ENCODE results near the gene KIF5B. TPM values are rescaled to one million over a fixed set of nuclear protein-coding genes. Genes with fewer than 3 reads are reported as not detected.
"Not testable (repeated sequence)": the region's sequence is repeated elsewhere in the genome, so short reads cannot be mapped to it uniquely, and the experiment has no call there.

KIF5B gene
- 72.5 and 83.2 TPM in 2 replicates for total RNA-seq (2014; rRNA removed; shearing (Covaris generic))
- 47.5 and 62.2 TPM in 2 replicates for polyA plus RNA-seq (2015; cell fraction: cytosol; rRNA removed)
- 26.0 and 29.0 TPM in 2 replicates for polyA plus RNA-seq (2015; cell fraction: nucleus; rRNA removed)

- in situ Hi-C loops (cut with HindIII; ENCODE audit: low pct_unique_long_range_greater_than_20kb, low sequenced_read_pairs): no loop called here
- DNase-seq (ENCODE audit: low read depth, low spot score): peak; percentile 79
Measured at GRCh38 chr10:32056136-32057035, at the start of gene KIF5B. Gene KIF5B, minus strand, starts transcription at chr10:32056425. Its CDS starts 452 bp downstream, at chr10:32055973.

- no peak for DNase-seq (ENCODE audit: low read depth, low spot score)
- in situ Hi-C loops (cut with HindIII; ENCODE audit: low pct_unique_long_range_greater_than_20kb, low sequenced_read_pairs): no loop called here
Measured at GRCh38 chr10:32105782-32106382, 49.7 kb upstream of the KIF5B start.

GRCh38 chr10:32104622-32105509, 48.6 kb upstream of the KIF5B start:
- DNase-seq (ENCODE audit: low read depth, low spot score): peak; percentile 41
- in situ Hi-C loops (cut with HindIII; ENCODE audit: low pct_unique_long_range_greater_than_20kb, low sequenced_read_pairs): no loop called here

- no peak for DNase-seq (ENCODE audit: low read depth, low spot score)
- in situ Hi-C loops (cut with HindIII; ENCODE audit: low pct_unique_long_range_greater_than_20kb, low sequenced_read_pairs): no loop called here
Measured at GRCh38 chr10:32104181-32104580, 48.0 kb upstream of the KIF5B start.

- DNase-seq (ENCODE audit: low read depth, low spot score): no peak
- in situ Hi-C loops (cut with HindIII; ENCODE audit: low pct_unique_long_range_greater_than_20kb, low sequenced_read_pairs): no loop called here
Measured at GRCh38 chr10:32103721-32104120, 47.5 kb upstream of the KIF5B start.

GRCh38 chr10:32098566-32099259, 42.5 kb upstream of the KIF5B start:
- in situ Hi-C loops (cut with HindIII; ENCODE audit: low pct_unique_long_range_greater_than_20kb, low sequenced_read_pairs); DNase-seq (ENCODE audit: low read depth, low spot score): not testable (repeated sequence)

- DNase-seq (ENCODE audit: low read depth, low spot score): no peak
- in situ Hi-C loops (cut with HindIII; ENCODE audit: low pct_unique_long_range_greater_than_20kb, low sequenced_read_pairs): no loop called here
Measured at GRCh38 chr10:32095116-32095733, 39.0 kb upstream of the KIF5B start.

- DNase-seq (ENCODE audit: low read depth, low spot score): no peak
- in situ Hi-C loops (cut with HindIII; ENCODE audit: low pct_unique_long_range_greater_than_20kb, low sequenced_read_pairs): no loop called here
Measured at GRCh38 chr10:32093650-32094049, 37.4 kb upstream of the KIF5B start.

GRCh38 chr10:32091046-32091445, 34.8 kb upstream of the KIF5B start:
- in situ Hi-C loops (cut with HindIII; ENCODE audit: low pct_unique_long_range_greater_than_20kb, low sequenced_read_pairs): no loop called here
- DNase-seq (ENCODE audit: low read depth, low spot score): no peak

- in situ Hi-C loops (cut with HindIII; ENCODE audit: low pct_unique_long_range_greater_than_20kb, low sequenced_read_pairs): no loop called here
Measured at GRCh38 chr10:32084185-32084851, 28.1 kb upstream of the KIF5B start.

GRCh38 chr10:32077896-32078485, 21.8 kb upstream of the KIF5B start:
- in situ Hi-C loops (cut with HindIII; ENCODE audit: low pct_unique_long_range_greater_than_20kb, low sequenced_read_pairs): no loop called here
- DNase-seq (ENCODE audit: low read depth, low spot score): peak; percentile 50

More at GRCh38 chr10:32084185-32084851, 28.1 kb upstream of the KIF5B start:
- no peak for DNase-seq (ENCODE audit: low read depth, low spot score)

- in situ Hi-C loops (cut with HindIII; ENCODE audit: low pct_unique_long_range_greater_than_20kb, low sequenced_read_pairs): no loop called here
- no peak for DNase-seq (ENCODE audit: low read depth, low spot score)
Measured at GRCh38 chr10:32073659-32074058, 17.4 kb upstream of the KIF5B start.

- no peak for DNase-seq (ENCODE audit: low read depth, low spot score)
Measured at GRCh38 chr10:32073128-32073527, 16.9 kb upstream of the KIF5B start.

GRCh38 chr10:32072025-32072800, 16.0 kb upstream of the KIF5B start:
- no peak for DNase-seq (ENCODE audit: low read depth, low spot score)
- in situ Hi-C loops (cut with HindIII; ENCODE audit: low pct_unique_long_range_greater_than_20kb, low sequenced_read_pairs): no loop called here

More at GRCh38 chr10:32073128-32073527, 16.9 kb upstream of the KIF5B start:
- in situ Hi-C loops (cut with HindIII; ENCODE audit: low pct_unique_long_range_greater_than_20kb, low sequenced_read_pairs): no loop called here

GRCh38 chr10:32070645-32071044, 14.4 kb upstream of the KIF5B start:
- no peak for DNase-seq (ENCODE audit: low read depth, low spot score)
- in situ Hi-C loops (cut with HindIII; ENCODE audit: low pct_unique_long_range_greater_than_20kb, low sequenced_read_pairs): no loop called here

Data from SK-MEL-5 (cell line).